MM.1S (cell line): ENCODE results near the gene BICDL2.

ENCODE experiments used
- CTCF ChIP-seq: fragments of 300-600 bp; sonication (generic); IDR thresholded peaks from 2 replicates; pipeline ENCODE4 v1.5.1; 2016; ENCODE audit warnings: antibody characterized with exemption, low read length, mixed read lengths
- EZH2 ChIP-seq: fragments of 300-600 bp; sonication (generic); optimal IDR thresholded peaks from 2 replicates; pipeline ENCODE3; 2017; ENCODE audit warnings: low read depth, mild to moderate bottlenecking, antibody characterized with exemption, low read length, mixed read lengths

- TF ChIP-seq CTCF (no peak), EZH2 (no peak)
Observed at GRCh38 chr16:3060339-3061127, 23.8 kb upstream of the BICDL2 start.
